ENCODE data around the gene FNDC5. TPM values are rescaled to one million over a fixed set of nuclear protein-coding genes. Genes with fewer than 3 reads are reported as not detected.

Gene FNDC5
- 0.59 and 0.94 TPM in 2 replicates for polyA plus RNA-seq (2012; rRNA removed)
- polyA plus RNA-seq (2012; cell fraction: cytosol; rRNA removed): 0.66 and 1.00 TPM in 2 replicates
- 2.2 and 2.5 TPM in 2 replicates for polyA plus RNA-seq (2012; cell fraction: nucleus; rRNA removed)

GRCh38 chr1:32870615-32871363 is at the start of gene FNDC5:
Gene FNDC5 (minus strand): TSS chr1:32870912.
- peak; percentile 89 for DNase-seq
- H3K4me2 ChIP-seq: peak within 1 kb of the TSS; percentile 69

GRCh38 chr1:32919811-32920733 is 49.4 kb upstream of the FNDC5 start:
- no peak overlapping the region for H3K9ac ChIP-seq
- no peak for DNase-seq
- CTCF ChIA-PET: interaction anchor here (0.9 to 2.7 kb wide), 6 partner anchors 14 to 208 kb away, joined by 3 to 12 read pairs (median 5); no protein-coding TSS in a partner anchor

More at GRCh38 chr1:32870615-32871363, at the start of gene FNDC5:
- WGBS (ENCODE audit: low lambda C conversion rate): 11% methylated on average over 7 of the region's 99 CpGs
- POLR2A ChIA-PET: no interaction called here
- Histone ChIP-seq H3F3A (replicated peaks; ENCODE audit: insufficient read depth) (peaks cover 8% of the 10 kb centered on the region), H2AFZ (ENCODE audit: low read depth) (no peak within 1 kb of the TSS), H3K36me3 (replicated peaks in 1 of 2; ENCODE audit: control insufficient read depth in 1 of 2, insufficient read depth in 2 of 2, low read length in 1 of 2) (no peaks in the 10 kb centered on the region), H3K9me3 (no peaks in the 10 kb centered on the region), H3K9me2 (no peaks in the 10 kb centered on the region), H3K27ac (ENCODE audit: low read depth in 2 of 2, low read length in 1 of 2) (no peak within 1 kb of the TSS), H3K27me3 (ENCODE audit: insufficient read depth) (no peaks in the 10 kb centered on the region), H4K20me1 (ENCODE audit: insufficient read depth) (no peaks in the 10 kb centered on the region), H3K9ac (no peak within 1 kb of the TSS), H3K79me2 (ENCODE audit: insufficient read depth) (no peaks in the 10 kb centered on the region), H3K4me3 (ENCODE audit: low read depth in 2 of 2, low read length in 1 of 2) (peak within 1 kb of the TSS in 1 of 2 experiments; percentile 46; a peak in 3 of 4 replicates), H3K4me1 (ENCODE audit: control insufficient read depth in 1 of 2, insufficient read depth in 2 of 2, low read depth in 1 of 2, low read length in 1 of 2) (peaks cover 0 to 13% of the 10 kb centered on the region in 2 experiments; a peak in 1 of 4 replicates)
- TF ChIP-seq REST (IDR thresholded peaks at IDR 0.05; ENCODE audit: low read depth, low read length) (peak; percentile 14; the same call in 1 of the 2 replicates), JUND (IDR thresholded peaks at IDR 0.05) (no peak), ELF1 (IDR thresholded peaks at IDR 0.05) (no peak), EP300 (IDR thresholded peaks at IDR 0.05; ENCODE audit: borderline replicate concordance in 1 of 2, low read depth in 1 of 2, low read length in 1 of 2) (no peak)
- CTCF ChIA-PET: interaction anchor here (0.6 to 4.3 kb wide), 17 partner anchors 11 to 351 kb away, joined by 3 to 46 read pairs (median 7); partner anchors contain the start of genes AZIN2, HPCA, S100PBP and YARS1

More at GRCh38 chr1:32919811-32920733, 49.4 kb upstream of the FNDC5 start:
- POLR2A ChIA-PET: no interaction called here
- Histone ChIP-seq H4K20me1 (ENCODE audit: insufficient read depth) (no peaks in the 10 kb centered on the region), H3K27me3 (ENCODE audit: insufficient read depth) (no peaks in the 10 kb centered on the region), H3K79me2 (ENCODE audit: insufficient read depth) (no peaks in the 10 kb centered on the region), H3K4me1 (ENCODE audit: control insufficient read depth in 1 of 2, insufficient read depth in 2 of 2, low read depth in 1 of 2, low read length in 1 of 2) (peaks cover 0 to 11% of the 10 kb centered on the region in 2 experiments; a peak in 1 of 4 replicates), H2AFZ (ENCODE audit: low read depth) (peak overlapping the region; percentile 59), H3F3A (replicated peaks; ENCODE audit: insufficient read depth) (peaks cover 7% of the 10 kb centered on the region), H3K9me3 (no peaks in the 10 kb centered on the region), H3K9me2 (no peaks in the 10 kb centered on the region), H3K27ac (ENCODE audit: low read depth in 2 of 2, low read length in 1 of 2) (0 out of 4 replicates have a peak overlapping the region, but pooled peaks of 1 of the 2 experiments have one; percentile 31), H3K4me3 (ENCODE audit: low read depth in 2 of 2, low read length in 1 of 2) (no peak overlapping the region), H3K4me2 (peak overlapping the region; percentile 24; the same call in 1 of the 2 replicates), H3K36me3 (replicated peaks in 1 of 2; ENCODE audit: control insufficient read depth in 1 of 2, insufficient read depth in 2 of 2, low read length in 1 of 2) (no peaks in the 10 kb centered on the region)
- TF ChIP-seq FOXM1 (IDR thresholded peaks at IDR 0.05; ENCODE audit: low read depth) (no peak), SMC3 (IDR thresholded peaks at IDR 0.05; ENCODE audit: low read depth, low read length) (no peak), RXRA (IDR thresholded peaks at IDR 0.05; ENCODE audit: borderline replicate concordance, low read depth) (no peak), EZH2phosphoT487 (IDR thresholded peaks at IDR 0.05; ENCODE audit: borderline replicate concordance, low read depth) (no peak), FOSL2 (IDR thresholded peaks at IDR 0.05; ENCODE audit: borderline replicate concordance, low read depth) (peak; percentile 12; the same call in 1 of the 2 replicates), RCOR1 (IDR thresholded peaks at IDR 0.05; ENCODE audit: low read length) (no peak)
- TF ChIP-seq, protein P1, sequence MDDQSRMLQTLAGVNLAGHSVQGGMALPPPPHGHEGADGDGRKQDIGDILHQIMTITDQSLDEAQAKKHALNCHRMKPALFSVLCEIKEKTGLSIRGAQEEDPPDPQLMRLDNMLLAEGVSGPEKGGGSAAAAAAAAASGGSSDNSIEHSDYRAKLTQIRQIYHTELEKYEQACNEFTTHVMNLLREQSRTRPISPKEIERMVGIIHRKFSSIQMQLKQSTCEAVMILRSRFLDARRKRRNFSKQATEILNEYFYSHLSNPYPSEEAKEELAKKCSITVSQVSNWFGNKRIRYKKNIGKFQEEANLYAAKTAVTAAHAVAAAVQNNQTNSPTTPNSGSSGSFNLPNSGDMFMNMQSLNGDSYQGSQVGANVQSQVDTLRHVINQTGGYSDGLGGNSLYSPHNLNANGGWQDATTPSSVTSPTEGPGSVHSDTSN (IDR thresholded peaks at IDR 0.05): no peak
- 87% methylated on average over 11 of the region's 11 CpGs for WGBS (ENCODE audit: low lambda C conversion rate)

All from SK-N-SH (cell line).